HUES48 (cell line): ENCODE measurements around the gene TLCD3B.

Source experiments
- H3K27ac ChIP-seq: one replicate; pipeline ENCODE4 v1.7.0; 2013; ENCODE audit warnings: low read depth, low read length, inconsistent platforms
- H3K27me3 ChIP-seq: 2 replicates; pipeline ENCODE4 v1.6.1; 2013; ENCODE audit warnings: mild to moderate bottlenecking, low read length; ENCODE audit not compliant: control insufficient read depth, insufficient read depth
- H3K36me3 ChIP-seq: 2 replicates; pipeline ENCODE4 v1.6.1; 2013; ENCODE audit warnings: low read length; ENCODE audit not compliant: control insufficient read depth, insufficient read depth
- H3K4me1 ChIP-seq: 2 replicates; pipeline ENCODE4 v1.6.1; 2013; ENCODE audit warnings: mild to moderate bottlenecking, low read length; ENCODE audit not compliant: control insufficient read depth, insufficient read depth
- H3K4me3 ChIP-seq: 2 replicates; pipeline ENCODE4 v1.5.1; 2013; ENCODE audit warnings: mild to moderate bottlenecking, low read depth, low read length
- H3K9ac ChIP-seq: 2 replicates; pipeline ENCODE4 v1.6.1; 2013; ENCODE audit warnings: mild to moderate bottlenecking, low read depth, low read length, moderate library complexity
- H3K9me3 ChIP-seq: 2 replicates; pipeline ENCODE4 v1.6.1; 2013; ENCODE audit warnings: low read length; ENCODE audit not compliant: control insufficient read depth, insufficient read depth

The TLCD3B gene

DNA sequence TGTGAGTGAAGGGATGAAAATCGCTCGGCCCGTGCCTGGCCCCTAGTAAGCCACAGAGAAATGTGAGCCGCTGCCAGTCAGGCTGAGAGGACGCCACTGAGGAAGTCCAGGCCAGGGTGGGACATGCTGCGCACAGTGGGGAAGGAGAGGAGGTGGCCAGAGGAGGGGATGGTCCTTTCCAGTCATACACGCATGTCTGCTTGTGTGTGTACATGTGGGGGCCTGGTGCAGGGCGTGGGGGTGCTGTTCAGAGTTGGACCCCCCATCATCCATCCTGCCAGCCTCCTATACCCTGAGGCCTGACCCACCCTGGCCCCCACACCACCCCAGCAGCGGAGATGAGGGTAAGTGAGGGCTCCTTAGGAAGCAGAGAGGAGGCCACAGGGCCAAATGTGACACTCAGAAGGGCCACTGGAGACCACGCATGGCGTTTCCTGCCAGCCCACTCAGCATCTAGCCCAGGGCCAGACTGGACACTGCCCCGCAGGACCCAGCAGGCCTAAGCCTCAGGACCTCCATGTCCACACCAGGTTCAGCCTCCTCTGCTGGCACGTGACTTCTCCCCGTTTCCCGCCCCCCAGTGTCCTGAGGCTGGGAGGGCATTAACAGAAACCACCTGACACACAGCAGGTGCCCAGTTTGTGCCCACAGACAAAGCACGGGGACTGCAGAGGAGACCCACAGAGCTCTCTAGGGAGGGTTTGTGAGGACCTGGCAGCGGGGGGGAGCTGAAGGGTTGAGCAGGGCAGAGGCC, 27.2 kb downstream of the TLCD3B start:
- Histone ChIP-seq H3K4me1 (peaks cover 8% of the 10 kb centered on the region; the same call in 1 of the 2 replicates), H3K9me3 (no peaks in the 10 kb centered on the region), H3K9ac (no peak overlapping the region), H3K36me3 (peaks cover 24% of the 10 kb centered on the region), H3K4me3 (no peak overlapping the region), H3K27me3 (no peaks in the 10 kb centered on the region), H3K27ac (no peak overlapping the region)

DNA sequence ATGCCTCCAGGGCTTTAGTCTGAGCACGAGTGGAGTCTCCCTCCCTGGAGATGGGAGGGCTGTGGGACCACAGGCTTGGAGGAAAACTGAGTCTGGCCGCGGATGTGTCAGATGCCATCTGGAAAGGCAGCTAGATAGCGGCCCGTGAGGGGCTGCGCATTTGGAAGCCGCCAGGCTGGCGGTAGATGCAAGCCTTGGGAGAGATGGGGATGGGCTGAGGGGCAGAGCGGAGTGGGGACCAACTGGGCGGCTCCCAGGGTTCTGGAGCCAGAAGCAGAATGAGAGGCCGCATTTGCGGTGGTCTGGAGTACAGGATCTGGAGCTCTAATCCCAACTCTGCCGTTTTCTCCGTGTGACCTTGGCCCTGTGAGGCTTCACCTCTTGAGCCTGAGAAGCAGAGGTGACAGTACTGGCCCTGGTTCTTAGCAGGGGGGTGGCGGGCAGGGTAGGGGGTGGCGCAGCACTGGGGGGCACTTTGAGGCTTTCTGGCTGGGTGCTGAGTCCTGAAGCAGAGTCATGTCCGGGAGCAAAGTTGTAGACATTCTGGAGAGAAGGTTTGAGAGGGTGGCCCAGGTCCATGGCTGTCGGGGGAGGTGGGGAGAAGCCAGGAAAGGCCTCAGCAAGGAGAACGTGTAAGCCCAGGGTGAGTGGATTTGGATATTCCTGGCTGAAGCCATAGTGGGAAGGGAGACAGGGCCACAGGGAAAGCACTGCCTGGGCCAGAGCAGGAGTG, 28.3 kb downstream of the TLCD3B start:
- Histone ChIP-seq H3K4me3 (no peak overlapping the region), H3K9me3 (no peaks in the 10 kb centered on the region), H3K36me3 (peaks cover 29% of the 10 kb centered on the region), H3K4me1 (peaks cover 8% of the 10 kb centered on the region; the same call in 1 of the 2 replicates), H3K9ac (no peak overlapping the region), H3K27ac (no peak overlapping the region), H3K27me3 (no peaks in the 10 kb centered on the region)

DNA sequence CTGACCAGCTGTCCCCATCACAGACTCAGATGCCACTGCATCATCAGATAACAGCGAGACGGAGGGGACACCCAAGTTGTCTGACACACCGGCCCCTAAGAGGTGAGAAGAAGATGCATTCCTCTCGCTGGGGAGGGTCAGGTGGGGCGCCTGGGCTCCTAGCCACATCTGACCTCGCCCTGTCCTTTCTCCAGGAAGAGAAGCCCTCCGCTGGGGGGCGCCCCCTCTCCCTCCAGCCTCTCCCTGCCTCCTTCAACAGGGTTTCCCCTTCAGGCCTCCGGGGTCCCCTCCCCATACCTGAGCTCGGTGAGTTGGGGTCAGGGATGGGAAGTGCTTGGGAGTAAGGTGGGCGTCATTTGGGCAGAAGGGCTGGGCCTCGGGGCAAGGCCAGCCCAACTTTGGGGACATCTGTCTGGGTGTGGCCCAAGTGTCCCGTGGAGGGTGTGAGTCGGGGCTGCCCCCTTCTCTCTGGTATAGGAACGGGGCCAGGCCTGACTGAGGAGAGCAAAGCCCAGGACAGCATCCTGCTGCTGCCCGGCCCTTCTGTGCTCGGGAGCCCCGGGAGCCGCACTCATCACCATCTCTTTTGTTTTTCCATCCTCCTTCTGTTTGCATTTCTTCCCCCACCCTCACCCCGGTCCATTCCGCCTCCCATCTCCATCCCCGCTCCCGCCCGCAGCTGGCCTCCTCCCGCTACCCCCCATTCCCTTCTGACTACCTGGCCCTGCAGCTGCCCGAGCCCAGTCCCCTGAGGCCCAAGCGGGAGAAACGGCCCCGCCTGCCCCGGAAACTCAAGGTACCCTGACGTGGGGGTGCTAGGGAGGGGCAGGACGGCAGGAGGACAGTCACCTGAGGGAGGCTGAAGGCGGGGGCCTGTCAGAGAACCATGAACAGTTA, 30.1 kb downstream of the TLCD3B start:
- peak overlapping the region; percentile 20 for H3K27ac ChIP-seq
- H3K4me3 ChIP-seq: peak overlapping the region; percentile 40; the same call in 1 of the 2 replicates
- peaks cover 26% of the 10 kb centered on the region for H3K36me3 ChIP-seq
- H3K9me3 ChIP-seq: no peaks in the 10 kb centered on the region
- H3K27me3 ChIP-seq: no peaks in the 10 kb centered on the region
- H3K4me1 ChIP-seq: peaks cover 8% of the 10 kb centered on the region; the same call in 1 of the 2 replicates
- H3K9ac ChIP-seq: no peak overlapping the region

DNA sequence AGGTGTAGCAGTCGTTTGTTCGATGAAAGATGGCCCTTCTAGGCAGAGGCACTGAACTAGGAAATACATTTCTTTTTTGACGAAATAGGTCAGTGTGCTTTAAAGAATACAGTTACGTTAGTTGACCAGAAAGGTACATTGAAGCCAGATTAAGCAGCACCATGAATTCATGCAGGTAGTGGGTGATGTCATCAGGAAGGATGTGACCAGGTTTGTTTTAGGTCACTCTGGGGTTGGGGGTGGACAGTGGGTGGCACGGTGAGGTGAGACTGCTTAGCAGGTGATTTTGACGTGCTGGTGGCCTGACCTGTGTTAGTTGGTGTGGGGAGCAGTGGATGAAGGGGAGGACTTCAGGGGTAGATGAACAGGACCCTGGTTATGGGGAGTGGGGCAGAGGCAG, 31.5 kb downstream of the TLCD3B start:
- H3K27me3 ChIP-seq: no peaks in the 10 kb centered on the region
- no peak overlapping the region for H3K27ac ChIP-seq
- H3K4me1 ChIP-seq: peaks cover 10% of the 10 kb centered on the region; the same call in 1 of the 2 replicates
- H3K9me3 ChIP-seq: no peaks in the 10 kb centered on the region
- H3K36me3 ChIP-seq: peaks cover 26% of the 10 kb centered on the region
- H3K4me3 ChIP-seq: no peak overlapping the region
- H3K9ac ChIP-seq: no peak overlapping the region

DNA sequence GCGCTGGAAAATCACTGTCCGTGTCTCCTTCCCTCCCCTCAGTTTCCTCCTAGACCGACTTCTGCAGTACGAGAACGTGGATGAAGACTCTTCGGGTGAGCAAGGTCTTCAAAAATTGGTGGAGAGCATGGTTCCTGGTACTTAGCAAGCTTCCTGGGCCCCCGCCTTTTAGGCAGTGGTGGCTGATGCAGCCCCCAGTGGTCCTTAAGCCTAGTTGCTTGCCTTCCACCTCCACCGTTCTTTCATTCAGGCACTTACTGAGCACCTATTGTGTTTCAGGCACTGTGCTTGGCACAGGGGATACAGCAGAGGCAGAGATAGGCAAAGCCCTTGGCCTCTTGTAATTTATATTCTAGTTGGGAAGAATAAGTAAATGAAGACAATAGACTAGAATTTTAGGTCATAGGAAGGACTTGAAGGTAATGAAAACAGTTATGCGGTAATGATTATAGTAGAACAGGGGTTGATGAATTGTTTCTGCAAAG, 34.3 kb downstream of the TLCD3B start:
- H3K4me3 ChIP-seq: peak overlapping the region; percentile 82
- no peaks in the 10 kb centered on the region for H3K9me3 ChIP-seq
- peaks cover 12% of the 10 kb centered on the region; the same call in 1 of the 2 replicates for H3K4me1 ChIP-seq
- no peaks in the 10 kb centered on the region for H3K27me3 ChIP-seq
- H3K9ac ChIP-seq: peak overlapping the region; percentile 63
- peaks cover 27% of the 10 kb centered on the region for H3K36me3 ChIP-seq
- H3K27ac ChIP-seq: peak overlapping the region; percentile 53

DNA sequence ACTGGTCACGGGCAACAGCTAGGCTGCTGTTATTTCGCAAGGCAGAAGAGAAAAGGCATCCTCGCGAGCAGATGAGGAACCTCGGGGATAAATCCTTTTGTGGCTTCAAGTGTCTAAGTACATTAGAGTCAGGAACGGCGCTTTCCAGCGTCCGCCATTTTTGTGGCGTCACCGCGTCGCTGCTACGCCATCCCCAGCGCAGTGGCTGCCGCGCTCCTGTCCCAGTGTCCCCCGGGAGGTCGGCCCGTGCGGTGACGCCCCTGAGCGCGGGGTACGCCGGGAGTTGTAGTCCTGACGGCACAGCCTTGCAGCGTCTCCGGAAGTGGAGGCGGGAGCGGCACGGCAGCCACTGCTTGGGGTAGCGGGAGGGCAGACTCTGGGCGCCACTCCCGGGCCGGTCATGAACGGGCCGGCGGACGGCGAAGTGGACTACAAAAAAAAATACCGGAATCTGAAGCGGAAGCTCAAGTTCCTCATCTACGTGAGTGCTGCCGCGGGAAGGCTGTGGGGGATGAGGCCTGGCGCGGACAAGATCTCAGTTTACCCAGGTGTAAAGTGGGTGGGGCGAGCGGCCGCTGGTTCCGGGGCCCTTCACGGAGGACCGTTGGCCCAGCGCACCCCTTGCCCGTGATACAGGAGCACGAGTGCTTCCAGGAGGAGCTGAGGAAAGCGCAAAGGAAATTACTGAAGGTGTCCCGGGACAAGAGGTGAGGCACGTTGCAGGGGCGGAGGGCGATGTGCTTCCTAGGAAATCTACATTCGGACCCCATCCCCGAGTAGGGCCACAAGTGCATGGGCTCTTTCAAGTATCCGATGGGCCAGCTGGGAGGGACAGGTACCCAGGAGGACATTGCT, 34.9 kb downstream of the TLCD3B start, which contains the start of gene INO80E:
TSS of gene INO80E (plus strand) at position 331 of the 855 bp plus-strand sequence. CDS start at position 401, 70 bp downstream.
- Histone ChIP-seq H3K36me3 (peaks cover 33% of the 10 kb centered on the region), H3K4me1 (peaks cover 12% of the 10 kb centered on the region; the same call in 1 of the 2 replicates), H3K9ac (peak within 1 kb of the TSS; percentile 79), H3K4me3 (peak within 1 kb of the TSS; percentile 82), H3K9me3 (no peaks in the 10 kb centered on the region), H3K27ac (peak within 1 kb of the TSS; percentile 92), H3K27me3 (no peaks in the 10 kb centered on the region)

DNA sequence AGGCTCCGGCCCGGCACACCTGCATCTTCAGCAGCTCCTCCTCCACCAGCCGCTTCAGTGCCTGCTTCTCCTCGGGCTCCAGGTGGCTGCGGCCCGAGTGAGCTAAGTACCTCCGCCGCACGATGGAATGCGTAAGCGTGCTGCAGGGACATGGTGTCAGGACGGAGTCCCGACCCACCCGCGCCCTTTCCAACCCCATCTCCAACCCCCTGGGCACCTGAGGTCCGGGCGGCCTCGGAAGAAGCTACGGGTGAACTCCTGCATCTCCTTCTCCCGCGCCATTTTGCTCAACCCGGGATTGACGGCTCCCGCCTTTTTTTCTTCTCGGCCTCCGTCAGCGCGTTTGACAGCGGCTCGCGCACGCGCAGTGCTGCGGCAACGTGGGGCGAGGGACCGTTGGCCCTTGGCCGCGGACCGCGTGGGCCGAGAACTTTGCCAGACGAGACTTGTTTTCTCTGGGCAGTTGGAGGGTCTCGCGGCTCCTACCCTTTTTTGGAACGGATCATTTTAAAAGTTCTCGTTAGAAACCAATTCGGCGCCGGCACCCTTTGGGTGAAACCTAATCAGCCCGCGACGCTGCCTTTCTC, 35.7 kb downstream of the TLCD3B start, which contains the start of gene HIRIP3:
TSS of gene HIRIP3 (minus strand) at position 294 of the 587 bp plus-strand sequence. CDS start at position 282, 12 bp downstream.
- Histone ChIP-seq H3K4me1 (peaks cover 5% of the 10 kb centered on the region; the same call in 1 of the 2 replicates), H3K9ac (peak within 1 kb of the TSS; percentile 79), H3K4me3 (peak within 1 kb of the TSS; percentile 82), H3K36me3 (peaks cover 36% of the 10 kb centered on the region), H3K9me3 (no peaks in the 10 kb centered on the region), H3K27me3 (no peaks in the 10 kb centered on the region), H3K27ac (peak within 1 kb of the TSS; percentile 92)

DNA sequence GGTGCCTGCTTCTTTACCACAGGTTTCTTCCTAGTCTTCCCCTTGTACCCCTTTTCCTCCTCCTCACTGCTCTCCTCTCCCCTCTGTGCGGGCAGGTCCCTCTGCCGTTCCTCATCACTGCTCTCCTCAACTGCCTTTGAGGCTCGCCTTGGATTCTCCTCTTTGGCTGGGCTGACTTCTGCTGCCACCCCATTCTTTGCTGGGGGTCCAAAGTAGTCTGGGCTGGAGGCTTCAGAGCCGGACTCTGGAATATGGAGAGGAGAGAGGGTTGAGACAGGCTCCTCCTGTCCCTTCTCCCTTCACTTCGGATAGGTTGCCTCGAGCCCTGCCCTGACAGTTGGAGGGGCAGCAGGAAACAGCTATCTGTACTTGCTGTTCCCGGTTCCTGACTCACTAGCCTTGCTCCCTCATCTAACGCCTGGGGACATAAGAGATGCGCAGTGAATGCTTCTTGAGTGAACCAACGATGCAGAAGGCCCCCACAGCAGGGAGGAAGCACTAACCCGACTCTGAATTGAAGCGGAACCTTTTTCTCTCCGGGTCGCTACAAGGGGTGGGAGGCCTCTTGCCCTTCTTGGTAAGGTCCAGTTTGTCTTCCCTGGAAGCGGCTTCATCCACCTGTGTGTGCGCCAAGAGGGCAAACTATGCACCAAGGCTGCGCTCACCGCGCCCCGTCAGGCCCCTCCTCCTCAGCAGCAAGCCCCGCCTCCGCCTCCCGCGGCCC, 36.3 kb downstream of the TLCD3B start:
- Histone ChIP-seq H3K9ac (no peak overlapping the region), H3K4me3 (peak overlapping the region; percentile 82), H3K4me1 (peaks cover 5% of the 10 kb centered on the region; the same call in 1 of the 2 replicates), H3K27ac (peak overlapping the region; percentile 92), H3K27me3 (no peaks in the 10 kb centered on the region), H3K36me3 (peaks cover 43% of the 10 kb centered on the region), H3K9me3 (no peaks in the 10 kb centered on the region)
